ENCODE measurements around the gene RGS13.

The RGS13 gene

DNA sequence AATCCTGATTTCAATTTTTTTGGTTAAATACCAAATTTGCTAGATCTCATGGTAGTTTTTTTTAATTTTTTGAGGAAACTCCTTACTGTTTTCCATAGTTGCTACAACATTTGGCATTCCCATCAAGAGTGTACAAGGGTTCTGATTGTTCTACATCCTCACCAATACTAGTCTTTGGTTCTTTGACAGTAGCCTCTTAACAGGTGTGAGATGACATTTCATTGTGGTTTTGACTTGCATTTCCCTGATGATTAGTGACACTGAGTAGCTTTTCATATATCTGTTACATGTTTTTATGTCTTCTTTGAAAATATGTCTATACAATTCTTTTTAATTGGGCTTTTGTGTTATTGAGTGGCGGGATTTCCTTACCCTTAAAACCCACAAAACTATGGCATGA lies 20.9 kb upstream of the RGS13 start:
- DNase-seq, result no peak
- in situ Hi-C loops (cut with MboI; ENCODE audit: low pct_unique_long_range_greater_than_20kb, low sequenced_read_pairs), result no loop called here

DNA sequence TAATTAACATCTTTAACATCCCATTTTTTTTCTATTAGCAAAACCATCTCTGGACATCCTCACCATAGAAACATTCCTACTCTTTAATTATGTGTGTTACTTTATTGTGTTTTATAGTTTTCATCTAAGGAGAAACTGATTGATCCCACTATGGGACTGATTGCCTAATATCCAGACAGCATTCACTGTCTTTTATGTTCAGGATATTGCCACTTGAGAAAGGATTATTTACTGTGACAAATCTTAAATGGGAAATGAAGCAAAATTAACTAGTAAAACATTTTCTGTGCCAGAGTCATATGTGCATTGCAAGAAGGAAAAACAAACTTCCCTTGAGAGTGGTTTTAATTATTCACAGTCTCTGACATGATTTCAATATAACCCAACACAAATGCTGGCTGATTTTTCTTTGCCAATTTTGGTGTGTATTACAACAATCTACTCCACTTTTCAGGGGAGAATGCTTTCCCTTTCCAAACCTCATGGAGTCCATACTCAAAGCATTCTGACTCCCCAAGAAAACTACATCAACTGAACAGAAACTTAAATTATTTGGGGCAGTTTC lies 15.8 kb upstream of the RGS13 start:
- no peak for DNase-seq
- in situ Hi-C loops (cut with MboI; ENCODE audit: low pct_unique_long_range_greater_than_20kb, low sequenced_read_pairs), result no loop called here

DNA sequence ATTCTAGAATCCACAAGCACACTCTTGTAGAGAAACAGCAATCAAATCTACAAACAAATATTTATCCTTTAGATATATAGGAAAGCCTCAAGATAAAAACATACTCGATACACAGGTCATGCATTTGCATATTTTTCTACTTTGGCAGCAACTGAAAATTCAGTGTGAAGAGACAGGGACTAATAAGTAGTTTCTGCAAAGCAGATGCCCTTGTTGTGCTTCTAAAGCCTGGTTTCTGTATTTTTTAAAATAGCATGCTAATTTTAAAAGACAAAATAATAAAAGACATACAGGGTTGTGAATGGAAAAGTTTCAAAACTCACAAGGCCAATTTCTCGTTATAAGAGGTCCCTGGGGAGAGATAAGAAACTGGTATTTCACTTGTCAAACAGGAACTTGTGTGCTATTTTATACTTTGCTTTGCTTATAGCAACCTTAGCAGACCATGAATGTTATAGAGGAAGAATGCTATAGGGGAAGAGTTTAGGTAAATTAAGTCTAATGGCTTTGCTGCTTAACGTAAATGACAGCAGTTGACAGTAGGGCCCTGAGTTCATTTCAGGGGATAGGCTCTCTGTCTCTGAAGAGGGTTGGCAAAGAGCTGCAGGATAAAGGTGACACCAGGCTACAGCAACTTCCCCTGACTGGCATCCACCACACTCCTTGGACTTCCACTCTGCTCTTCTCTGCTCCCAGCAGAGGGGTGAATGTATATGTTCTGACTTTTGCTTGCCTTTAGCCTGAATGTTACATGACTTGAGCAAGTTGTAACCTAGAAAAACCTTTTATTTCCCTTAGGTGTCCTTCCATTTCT lies 9.4 kb upstream of the RGS13 start:
- in situ Hi-C loops (cut with MboI; ENCODE audit: low pct_unique_long_range_greater_than_20kb, low sequenced_read_pairs), result no loop called here
- no peak for DNase-seq

DNA sequence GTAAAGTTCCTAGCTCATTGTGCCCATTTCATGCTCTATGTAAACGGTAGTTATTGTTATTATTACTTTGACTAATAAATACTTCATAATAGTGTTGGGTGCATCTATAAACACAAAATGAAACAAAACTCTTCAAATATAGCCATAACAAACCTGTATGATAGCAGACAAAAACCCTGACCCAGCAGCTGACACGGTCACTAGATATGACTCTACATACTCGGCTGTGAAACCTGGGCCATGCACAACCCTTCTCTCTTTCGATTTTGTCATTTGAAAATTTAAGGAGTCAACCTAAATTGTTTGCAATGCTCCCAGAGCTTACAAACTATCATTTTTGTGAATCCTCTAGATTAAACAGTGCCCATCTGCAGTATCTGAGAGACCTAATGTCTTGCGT lies 8.0 kb upstream of the RGS13 start:
- in situ Hi-C loops (cut with MboI; ENCODE audit: low pct_unique_long_range_greater_than_20kb, low sequenced_read_pairs), result no loop called here
- no peak for DNase-seq

DNA sequence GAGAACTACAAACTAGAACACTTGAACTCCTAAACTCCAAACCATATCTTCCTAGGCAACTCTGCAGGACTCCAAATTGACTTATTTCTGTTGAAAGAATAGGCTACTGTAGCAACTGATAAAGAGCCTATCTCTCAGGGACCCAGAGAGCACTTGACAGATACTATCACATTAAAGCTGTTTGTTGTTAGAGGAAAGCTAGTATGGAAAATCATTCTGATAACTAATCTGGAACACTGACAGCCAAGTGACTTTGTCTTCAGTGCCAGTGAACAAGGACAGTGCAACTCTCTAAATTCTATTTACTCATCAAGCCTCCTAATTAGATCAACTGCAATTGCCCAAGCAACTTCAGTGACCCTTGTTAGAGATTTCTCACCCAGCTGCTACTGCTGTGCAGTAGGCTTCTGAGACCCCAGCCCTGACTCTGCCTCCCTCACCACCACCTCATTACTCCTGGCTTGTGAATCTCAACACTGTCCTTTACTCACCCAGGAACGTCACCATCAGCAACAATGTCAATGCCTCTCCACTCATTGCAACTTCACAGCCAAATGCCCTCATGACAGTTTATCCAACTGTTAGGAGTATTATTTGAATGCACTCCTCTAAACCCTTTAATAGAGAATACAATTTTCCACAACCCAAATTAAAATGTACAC lies 7.4 kb upstream of the RGS13 start:
- in situ Hi-C loops (cut with MboI; ENCODE audit: low pct_unique_long_range_greater_than_20kb, low sequenced_read_pairs), result no loop called here
- DNase-seq, result no peak

DNA sequence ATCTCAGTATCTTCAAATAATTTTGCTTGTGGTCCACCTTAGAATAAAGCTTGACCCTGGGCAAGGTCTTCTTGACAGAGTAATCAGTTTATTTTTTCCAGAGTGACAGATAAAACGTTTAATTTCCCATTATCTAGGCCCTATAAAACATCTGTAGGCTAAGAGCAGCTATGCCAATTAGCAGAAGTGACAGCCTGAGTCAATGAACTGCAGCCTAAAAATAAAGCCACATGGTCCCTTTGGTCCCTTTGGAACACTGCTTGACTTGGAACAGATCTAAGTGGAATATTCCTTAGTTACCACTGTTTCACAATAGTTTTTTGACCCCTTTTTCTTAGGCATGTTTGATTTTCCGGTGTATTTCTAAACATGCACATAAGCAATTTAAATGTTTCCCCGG lies 6.3 kb upstream of the RGS13 start:
- in situ Hi-C loops (cut with MboI; ENCODE audit: low pct_unique_long_range_greater_than_20kb, low sequenced_read_pairs), result no loop called here
- DNase-seq, result no peak

DNA sequence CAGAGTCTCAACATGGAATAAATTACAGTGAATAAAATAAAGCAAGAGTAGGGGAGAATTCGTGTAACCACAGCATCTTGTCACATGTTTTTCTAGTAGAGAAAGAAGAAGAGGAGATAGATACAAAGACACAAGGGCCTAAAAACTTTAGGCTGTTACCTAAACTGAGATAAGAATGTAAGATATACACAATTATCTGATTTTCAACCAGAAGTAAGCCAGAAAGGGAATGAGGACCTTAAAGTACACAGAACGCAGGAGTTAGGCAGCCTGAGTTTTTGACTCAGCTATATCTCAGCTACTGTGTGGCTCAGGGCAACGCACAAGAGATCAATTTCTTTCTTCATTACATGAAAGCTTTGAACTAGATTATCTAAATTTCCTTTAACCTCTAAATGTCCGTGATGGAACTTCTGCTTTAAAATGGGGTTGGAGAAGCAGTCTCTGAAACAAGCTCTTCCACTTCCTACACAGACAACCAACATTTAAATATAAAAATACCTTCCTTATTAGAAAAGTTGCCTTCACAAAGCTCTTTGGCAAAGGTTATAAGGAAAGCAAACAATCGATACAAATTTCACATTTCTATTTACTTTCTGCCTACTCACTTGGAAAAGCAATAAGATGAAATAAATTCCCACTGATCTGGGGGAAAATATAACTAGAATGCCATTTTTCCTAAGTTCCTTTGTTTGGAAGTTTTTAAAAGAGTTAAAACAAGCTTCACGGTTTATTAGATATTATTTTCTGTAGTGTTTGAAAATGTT lies 5.2 kb upstream of the RGS13 start:
- no peak for DNase-seq
- in situ Hi-C loops (cut with MboI; ENCODE audit: low pct_unique_long_range_greater_than_20kb, low sequenced_read_pairs), result no loop called here

DNA sequence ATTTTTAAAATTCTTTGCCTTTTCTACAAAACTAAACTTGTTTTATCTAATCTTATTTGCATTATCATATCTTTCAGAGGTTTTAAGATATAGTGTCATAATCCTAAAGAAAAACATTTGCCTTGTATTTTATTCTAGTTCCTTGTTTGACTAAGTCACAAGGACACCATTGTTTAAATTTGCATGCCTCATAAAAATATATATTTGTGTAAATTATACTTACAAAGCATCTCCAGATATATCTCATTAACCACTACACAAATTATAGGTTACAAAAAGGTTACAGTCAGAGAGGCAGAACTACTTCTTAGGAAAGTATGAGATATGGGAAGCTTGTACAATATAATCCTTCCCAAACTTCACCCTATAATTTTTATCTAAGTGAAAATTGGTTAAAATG lies 4.2 kb upstream of the RGS13 start:
- in situ Hi-C loops (cut with MboI; ENCODE audit: low pct_unique_long_range_greater_than_20kb, low sequenced_read_pairs), result no loop called here
- no peak for DNase-seq

DNA sequence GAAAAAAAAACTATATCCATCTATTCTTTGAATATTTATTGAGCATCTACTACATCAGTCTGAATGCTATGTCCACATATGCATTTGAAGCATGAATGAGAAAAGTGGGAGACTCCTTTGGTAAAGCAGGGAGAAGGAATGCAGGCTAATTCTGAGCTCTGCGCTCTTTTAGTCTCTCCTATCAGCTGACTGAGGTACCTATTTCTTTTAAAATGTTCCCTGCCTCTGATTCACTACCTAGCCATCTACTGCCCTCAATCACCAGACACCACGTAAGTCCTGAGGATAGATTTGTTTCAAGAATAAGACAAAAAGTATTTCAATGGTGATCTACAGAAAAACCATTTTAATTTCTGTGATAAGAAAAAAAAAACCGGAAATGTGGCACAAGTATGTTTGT lies 3.8 kb upstream of the RGS13 start:
- no peak for DNase-seq
- in situ Hi-C loops (cut with MboI; ENCODE audit: low pct_unique_long_range_greater_than_20kb, low sequenced_read_pairs), result no loop called here

DNA sequence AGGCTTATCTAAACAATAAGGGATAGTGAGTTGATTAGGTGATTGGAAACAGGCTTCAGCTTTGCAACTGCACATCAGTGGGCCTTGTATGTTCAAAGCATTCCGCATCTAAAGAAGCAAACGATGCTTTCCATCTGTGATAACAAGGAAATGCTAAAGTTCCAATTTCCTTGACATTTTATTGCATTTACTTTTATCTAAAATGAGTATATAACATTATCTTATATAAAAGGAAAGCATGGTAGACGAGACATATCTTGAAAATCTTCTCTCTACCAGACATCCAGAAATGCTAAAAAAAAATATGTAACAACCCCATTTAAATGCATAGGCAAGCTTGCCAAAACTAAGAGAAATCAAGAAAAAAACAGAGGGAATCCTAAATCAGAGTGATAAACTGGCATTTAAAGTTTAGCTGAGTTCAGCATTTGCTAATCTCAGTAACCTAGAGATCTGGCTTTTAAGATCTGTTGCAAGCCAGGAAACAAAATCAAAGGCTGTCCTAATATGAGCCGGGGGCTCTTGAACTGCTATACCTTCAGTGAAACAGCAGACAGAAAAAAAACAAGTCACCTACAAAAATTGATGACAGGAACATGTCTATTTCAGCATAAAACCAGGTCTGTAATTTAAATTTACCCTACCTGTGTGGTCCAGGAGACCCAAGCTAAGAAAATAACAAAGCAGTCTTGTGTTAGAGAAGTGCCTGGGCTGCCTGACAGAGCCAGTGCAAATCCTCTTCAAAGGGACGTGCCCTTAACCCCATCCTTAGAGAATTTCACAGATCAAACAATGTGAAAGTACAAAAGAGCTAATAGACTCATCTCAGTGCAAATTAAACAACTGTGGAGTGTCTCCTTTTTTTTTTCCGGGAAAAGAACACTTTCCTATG lies 3.1 kb upstream of the RGS13 start:
- in situ Hi-C loops (cut with MboI; ENCODE audit: low pct_unique_long_range_greater_than_20kb, low sequenced_read_pairs), result no loop called here
- no peak for DNase-seq

DNA sequence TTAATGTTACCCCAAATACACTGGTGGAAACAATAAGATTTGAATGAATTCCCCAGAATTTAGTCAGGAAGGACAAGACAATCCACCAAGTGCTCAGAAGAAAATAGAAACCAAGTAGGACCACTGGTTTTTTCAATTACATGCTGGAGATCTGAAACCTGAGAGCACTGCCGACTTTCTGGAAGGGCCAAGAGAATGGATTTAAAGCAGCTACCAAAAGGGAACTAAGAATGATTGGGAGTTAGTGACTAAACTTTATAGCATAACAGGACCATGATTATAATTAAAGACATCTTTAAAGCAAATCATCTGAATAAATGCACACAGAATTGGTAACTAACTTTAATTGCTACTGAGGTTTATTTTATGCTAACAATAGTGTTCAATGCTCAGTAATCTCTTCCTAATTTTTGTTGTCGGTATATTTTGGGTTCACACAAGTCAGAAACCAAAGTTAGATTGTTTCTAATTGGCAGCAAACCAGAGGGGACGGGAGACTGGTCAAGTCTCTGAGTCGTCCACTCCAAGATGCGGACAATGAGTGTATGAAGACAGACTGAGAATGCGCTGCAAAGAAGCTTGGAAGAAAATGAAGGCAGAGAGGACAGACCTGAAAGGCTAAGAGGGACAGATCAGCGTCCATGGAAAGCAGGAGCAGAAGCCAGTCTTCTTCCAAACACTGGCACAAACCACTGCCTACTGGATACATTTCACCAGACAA lies 2.3 kb upstream of the RGS13 start:
- no peak for DNase-seq
- in situ Hi-C loops (cut with MboI; ENCODE audit: low pct_unique_long_range_greater_than_20kb, low sequenced_read_pairs), result no loop called here

DNA sequence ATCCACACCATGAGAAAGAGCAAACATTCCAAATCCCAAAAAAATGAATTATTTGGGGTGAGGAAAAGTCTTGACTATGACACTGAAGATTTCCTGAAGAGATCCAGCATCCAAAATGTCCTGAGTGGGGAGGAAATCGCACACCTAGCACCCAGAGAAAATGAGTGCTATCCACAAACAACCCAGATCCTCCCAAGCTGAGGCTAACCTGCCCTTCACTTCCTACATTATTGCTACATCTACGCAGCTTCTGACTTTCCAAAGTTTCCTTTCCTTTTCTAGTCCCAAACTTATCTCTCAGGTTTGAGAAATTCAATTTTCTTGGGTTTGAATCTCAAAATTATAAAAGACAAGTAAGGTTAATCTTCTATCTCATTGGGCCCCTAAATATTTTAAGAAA lies 906 bp upstream of the RGS13 start:
- in situ Hi-C loops (cut with MboI; ENCODE audit: low pct_unique_long_range_greater_than_20kb, low sequenced_read_pairs), result no loop called here
- no peak for DNase-seq

DNA sequence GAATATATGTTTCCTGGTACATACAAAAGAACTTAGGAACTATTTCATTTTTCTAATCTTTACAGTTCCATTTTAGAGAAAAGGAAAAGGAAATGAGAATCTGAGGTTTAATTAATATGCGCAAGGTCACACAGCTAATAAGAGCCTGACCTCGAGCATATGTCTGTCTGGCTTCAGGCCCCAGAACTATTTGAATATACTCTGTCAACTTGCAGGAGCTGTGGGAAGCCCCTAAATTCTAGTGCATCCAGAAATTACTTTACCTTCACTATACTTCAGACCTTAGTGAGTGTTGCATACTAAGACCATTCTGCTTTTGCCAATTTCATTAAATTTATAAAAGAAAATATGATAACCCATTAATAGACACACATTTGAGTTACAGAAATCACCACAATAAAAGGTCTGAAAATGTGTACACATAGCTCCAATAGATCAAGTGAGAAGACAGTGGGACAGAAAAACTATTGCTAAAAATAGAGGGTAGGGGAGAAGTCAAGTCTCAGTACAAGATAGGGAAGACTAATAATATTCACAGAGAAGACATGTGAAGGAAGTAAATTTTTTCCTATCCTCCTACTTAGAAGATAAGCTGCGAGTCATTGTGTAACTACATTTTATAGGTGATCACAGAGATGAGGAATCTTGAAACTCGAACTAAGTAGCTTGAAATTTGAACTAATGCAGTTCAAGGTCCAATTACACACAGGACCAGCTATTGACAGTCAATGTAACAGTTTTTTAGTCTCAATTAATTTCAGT lies 3.8 kb downstream of the RGS13 start:
- DNase-seq, result no peak
- in situ Hi-C loops (cut with MboI; ENCODE audit: low pct_unique_long_range_greater_than_20kb, low sequenced_read_pairs), result no loop called here

DNA sequence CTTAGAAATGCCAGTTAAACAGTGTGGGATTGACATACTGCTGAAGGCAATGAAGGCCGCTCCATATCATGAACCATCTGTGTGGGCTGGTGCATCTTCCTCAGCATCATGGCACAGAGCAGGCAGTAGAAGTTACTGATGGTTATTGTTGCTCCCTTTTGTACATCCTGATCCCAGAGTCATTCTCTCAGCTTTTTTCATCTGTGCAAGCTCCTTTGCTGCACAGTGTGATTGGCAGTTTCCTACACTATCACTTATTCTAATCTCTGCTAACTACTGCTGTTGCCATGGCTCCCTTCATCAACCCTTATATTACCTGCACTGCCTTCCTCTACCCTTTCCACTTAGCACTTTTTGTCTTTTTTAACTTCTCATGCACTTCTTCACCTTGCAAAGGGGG lies 16.2 kb downstream of the RGS13 start:
- DNase-seq, result no peak
- in situ Hi-C loops (cut with MboI; ENCODE audit: low pct_unique_long_range_greater_than_20kb, low sequenced_read_pairs), result no loop called here

DNA sequence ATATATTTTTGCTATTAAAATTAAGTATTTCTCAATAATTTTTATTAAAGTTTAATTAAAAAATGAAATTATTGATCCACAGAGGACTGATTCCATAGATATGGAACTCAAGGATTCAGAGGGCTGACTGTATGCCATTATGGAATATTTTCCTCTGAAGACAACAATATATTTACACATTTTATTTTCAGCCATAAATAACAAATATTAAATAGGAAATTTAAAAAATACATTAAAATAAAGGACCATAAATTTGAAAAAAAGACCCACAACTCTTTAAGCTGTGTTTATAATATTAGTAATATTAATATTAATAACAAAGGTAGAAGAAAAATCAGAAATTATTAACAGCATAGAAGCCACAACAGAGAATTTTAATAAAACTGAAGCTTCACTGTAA lies 18.2 kb downstream of the RGS13 start:
- no peak for DNase-seq
- in situ Hi-C loops (cut with MboI; ENCODE audit: low pct_unique_long_range_greater_than_20kb, low sequenced_read_pairs), result no loop called here

DNA sequence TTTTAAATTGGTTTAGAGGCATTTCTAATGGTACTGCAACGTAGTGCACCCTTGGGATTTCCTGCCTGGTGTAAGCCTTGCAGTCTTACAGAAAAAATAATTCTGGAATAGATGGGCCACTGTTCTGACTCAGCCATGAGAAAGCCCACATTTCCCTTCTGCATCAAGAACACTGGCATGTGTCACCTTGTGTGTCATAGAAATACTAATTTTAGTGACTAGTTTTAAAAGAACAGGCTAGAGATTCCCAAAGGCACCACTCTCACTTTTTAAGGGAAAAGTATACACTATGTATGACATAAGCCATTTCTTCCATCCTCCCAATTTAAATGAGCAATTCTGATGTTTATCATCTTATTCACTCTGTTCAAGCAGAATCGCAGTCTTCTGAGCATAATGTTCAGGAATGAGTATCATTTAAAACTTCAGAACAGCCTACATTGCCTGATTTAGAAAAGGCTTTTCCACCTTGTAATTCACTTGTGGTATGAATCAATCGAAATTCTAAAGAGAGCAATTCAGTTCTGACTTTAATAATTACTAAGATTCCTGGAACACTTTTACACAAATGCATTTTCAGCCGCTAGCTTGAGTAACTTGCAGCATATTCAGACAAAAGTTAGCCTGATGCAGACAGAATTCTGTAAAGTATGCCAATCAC lies 18.8 kb downstream of the RGS13 start:
- in situ Hi-C loops (cut with MboI; ENCODE audit: low pct_unique_long_range_greater_than_20kb, low sequenced_read_pairs), result no loop called here
- no peak for DNase-seq

DNA sequence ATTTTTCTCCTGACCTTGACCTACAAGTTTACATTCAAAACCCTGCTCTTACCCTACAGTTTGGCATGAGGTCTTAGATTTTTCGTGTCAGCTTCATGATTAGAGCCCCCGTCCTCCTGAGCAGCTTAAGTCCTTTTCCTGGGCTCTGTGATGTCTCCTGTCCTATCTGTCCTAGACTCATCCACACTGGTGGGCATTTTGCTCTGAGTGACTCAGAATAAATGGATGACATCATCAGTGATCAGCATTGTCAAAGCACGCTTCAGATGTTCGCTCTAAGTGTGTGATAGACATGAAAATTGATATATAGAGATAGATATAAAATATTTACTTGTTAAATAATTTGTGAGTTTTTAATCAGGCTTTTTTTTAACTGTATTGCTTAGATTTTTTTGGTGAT lies 21.8 kb downstream of the RGS13 start:
- in situ Hi-C loops (cut with MboI; ENCODE audit: low pct_unique_long_range_greater_than_20kb, low sequenced_read_pairs), result no loop called here
- DNase-seq, result no peak

Data from KBM-7 (cell line).